Skin epidermis (tissue), 12 donors: Measurements from ENCODE around the gene CEP70.
"Not testable (repeated sequence)": the region's sequence is repeated elsewhere in the genome, so short reads cannot be mapped to it uniquely, and the experiment has no call there.

Source experiments
- H3K27ac ChIP-seq, 21 experiments: fragments of 200-600 bp; sonication (generic) in 11 of 21; one replicate each; pipeline ENCODE4 v1.5.0; 2020; ENCODE audit warnings: mild to moderate bottlenecking in 3 of 21, inconsistent platforms in 2 of 21, moderate library complexity in 2 of 21
- H3K4me3 ChIP-seq, 7 experiments: fragments of 200-600 bp; sonication (generic) in 2 of 7; one replicate each; pipeline ENCODE4 v1.5.0; 2020; ENCODE audit warnings: inconsistent platforms in 2 of 7, mild to moderate bottlenecking in 2 of 7, moderate library complexity in 1 of 7

CEP70 gene

GRCh38 chr3:138594935-138595610, 1.0 kb upstream of the CEP70 start:
- Histone ChIP-seq H3K27ac (peak overlapping the region in 2 of 21 experiments; percentile 16 to 80), H3K4me3 (peak overlapping the region in 4 of 7 experiments; percentile 43 to 71 (median 56))

DNA sequence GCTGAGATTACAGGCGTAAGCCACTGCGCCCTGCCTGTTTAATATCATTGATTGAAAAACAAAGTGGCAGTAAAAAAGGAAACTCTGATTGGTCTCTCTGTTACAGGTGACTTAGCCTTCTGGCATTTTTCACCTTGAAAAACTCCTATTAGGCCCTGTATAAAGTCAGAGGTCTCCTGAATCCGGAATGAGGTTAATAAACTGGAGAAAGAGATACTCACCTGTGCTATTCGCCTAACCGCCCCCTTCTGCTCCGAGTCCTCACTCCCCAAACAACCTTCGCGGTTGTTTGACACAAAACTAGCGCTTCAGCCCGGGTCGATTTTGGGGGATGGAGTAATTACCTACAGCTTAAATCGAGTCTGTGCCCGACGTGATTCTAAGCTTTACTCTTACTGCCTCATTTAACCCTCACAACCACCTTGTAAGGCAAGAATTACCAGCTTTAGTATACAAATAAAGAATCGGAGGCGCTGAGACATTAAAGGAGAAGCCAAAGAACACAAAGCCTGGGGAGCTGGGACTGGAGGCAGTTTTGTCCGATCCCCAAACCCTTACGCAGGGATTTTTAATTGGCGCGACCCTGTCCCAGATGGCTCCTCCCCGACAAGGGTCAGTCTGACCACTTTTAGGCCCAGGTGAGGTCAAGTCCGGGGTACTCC, 441 bp downstream of the CEP70 start:
- peak overlapping the region; percentile 43 to 71 (median 52) for H3K4me3 ChIP-seq
- H3K27ac ChIP-seq, result peak overlapping the region in 20 of 21 experiments; percentile 10 to 91 (median 78)

- Histone ChIP-seq H3K27ac (no peak overlapping the region), H3K4me3 (no peak overlapping the region)
Measured at GRCh38 chr3:138591392-138591791, 2.7 kb downstream of the CEP70 start.

DNA sequence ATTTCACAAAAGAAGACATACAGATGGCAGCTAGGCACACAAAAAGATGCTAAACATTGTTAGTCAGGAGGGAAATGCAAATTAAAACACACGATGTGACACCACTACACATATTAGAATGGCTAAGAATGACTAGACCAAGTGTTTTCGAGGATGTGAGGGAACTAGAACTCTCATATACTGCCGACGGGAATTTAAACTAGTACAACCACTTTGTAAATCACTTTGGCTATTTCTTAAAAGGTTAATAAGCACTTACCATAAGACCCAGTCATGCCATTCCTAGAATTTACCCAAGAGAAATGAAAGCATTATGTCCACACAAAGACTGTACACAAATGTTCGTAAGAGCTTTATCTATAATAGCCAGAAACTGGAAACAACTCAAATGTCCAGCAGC, 5.6 kb downstream of the CEP70 start:
- no peak overlapping the region for H3K27ac ChIP-seq
- H3K4me3 ChIP-seq, result no peak overlapping the region

DNA sequence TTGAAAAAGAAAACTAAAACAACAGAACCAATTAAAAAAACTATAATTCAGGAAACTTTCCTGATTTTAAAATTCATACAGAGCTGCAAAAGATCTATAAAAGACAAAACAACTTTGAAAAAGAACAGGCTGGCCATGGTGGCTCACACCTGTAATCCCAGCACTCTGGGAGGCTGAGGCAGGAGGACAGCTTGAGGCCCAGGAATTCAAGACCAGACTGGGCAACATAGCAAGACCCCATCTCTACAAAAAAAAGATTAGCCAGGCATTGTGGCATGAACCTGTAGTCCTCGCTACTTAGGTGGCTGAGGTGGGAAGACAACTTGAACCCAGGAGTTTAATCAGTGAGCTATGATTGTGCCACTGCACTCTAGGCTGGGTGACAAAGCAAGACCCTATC, 6.7 kb downstream of the CEP70 start:
- no peak overlapping the region for H3K4me3 ChIP-seq
- no peak overlapping the region for H3K27ac ChIP-seq

- Histone ChIP-seq H3K27ac (no peak overlapping the region), H3K4me3 (no peak overlapping the region)
Measured at GRCh38 chr3:138578961-138579574, 15.0 kb downstream of the CEP70 start.

DNA sequence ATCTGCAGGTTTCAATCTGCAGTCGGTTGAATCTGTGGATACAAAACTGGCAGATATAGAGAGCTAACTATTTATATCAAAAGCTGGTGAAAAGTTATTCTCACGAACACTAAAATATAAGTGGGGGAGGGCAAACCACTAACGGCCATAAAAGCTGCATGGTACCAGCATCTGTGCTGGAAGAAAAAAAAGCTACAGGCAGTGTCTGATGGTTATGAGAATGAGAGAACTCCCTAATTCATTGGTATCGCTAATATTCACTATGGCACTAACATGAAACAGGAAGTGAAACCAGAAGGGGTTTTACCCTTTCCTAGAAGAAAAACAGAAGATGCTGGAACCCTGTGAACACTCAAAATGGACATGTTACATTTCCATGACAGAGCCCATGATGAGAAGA, 15.9 kb downstream of the CEP70 start:
- H3K4me3 ChIP-seq, result no peak overlapping the region
- H3K27ac ChIP-seq, result no peak overlapping the region

GRCh38 chr3:138573138-138573537, 20.9 kb downstream of the CEP70 start:
- no peak overlapping the region for H3K27ac ChIP-seq
- no peak overlapping the region for H3K4me3 ChIP-seq

DNA sequence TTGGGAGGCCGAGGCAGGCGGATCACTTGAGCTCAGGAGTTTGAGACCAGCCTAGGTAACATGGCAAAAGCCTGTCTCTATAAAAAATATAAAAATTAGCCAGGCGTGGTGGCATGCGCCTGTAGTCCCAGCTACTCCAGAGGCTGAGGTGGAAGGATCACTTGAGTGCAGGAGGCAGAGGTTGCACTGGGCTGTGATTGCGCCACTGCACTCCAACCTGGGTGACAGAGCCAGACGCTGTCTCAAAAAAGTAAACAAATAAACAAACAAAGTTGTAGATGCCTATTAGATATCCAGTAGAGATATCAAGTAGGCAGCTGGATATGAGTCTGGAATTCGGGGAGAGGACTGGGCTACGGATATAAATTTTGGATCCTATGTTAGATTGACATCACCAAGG, 24.4 kb downstream of the CEP70 start:
- H3K4me3 ChIP-seq, H3K27ac ChIP-seq: not testable (repeated sequence)

DNA sequence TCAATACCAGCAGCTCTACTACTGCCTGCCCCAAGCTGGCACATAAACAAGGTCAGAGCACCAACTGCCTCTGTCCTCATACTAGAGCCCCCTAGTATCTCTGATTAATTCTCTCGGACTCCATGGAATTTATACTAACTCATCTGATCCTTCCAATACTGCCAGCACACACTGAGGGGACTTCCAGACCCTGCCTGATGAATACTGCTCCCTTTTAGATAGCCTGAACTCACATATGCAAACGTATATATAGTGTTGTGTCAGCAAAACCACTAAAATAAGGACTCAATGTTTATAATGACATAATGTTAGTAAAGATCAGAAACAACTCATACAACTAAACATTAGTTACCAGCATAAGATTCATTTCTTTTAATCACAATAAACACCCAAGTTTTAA, 25.0 kb downstream of the CEP70 start:
- Histone ChIP-seq H3K27ac (no peak overlapping the region), H3K4me3 (no peak overlapping the region)

DNA sequence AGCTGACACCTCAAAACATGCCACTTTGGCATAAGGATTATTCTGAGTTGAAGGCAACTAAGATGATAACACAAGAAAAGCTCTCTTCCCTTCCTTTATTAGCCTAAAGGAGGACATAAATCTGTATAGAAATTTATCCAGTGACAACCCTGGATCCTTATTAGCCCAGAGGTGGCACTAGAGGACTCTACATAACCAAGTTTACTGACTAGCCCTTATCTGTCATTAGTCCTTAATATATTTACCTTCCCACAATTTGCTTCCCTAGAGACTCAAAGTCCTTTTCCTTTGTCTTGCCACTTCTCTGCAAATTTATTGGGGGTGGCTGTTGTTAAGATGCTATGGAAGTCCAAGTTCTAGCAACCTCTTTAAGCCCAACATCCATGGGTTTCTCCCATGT, 26.7 kb downstream of the CEP70 start:
- no peak overlapping the region for H3K4me3 ChIP-seq
- no peak overlapping the region for H3K27ac ChIP-seq

DNA sequence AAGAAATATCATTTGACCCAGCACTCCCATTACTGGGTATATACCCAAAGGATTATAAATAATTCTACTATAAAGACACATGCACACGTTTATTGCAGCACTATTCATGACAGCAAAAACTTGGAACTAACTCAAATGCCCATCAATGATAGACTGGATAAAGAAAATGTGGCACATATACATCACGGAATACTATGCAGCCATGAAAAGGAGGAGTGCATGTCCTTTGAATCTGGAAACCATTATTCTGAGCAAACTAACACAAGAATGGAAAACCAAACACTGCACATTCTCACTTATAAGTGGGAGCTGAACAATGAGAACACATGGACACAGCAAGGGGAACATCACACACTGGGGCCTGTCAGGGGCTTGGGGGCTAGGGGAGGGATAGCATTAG, 27.8 kb downstream of the CEP70 start:
- H3K27ac ChIP-seq, H3K4me3 ChIP-seq: not testable (repeated sequence)

- H3K4me3 ChIP-seq, H3K27ac ChIP-seq: not testable (repeated sequence)
Measured at GRCh38 chr3:138562902-138563301, 31.2 kb downstream of the CEP70 start.

- no peak overlapping the region for H3K27ac ChIP-seq
- H3K4me3 ChIP-seq, result no peak overlapping the region
Measured at GRCh38 chr3:138560501-138560900, 33.6 kb downstream of the CEP70 start.

- no peak overlapping the region for H3K27ac ChIP-seq
Measured at GRCh38 chr3:138559134-138559533, 34.9 kb downstream of the CEP70 start.

DNA sequence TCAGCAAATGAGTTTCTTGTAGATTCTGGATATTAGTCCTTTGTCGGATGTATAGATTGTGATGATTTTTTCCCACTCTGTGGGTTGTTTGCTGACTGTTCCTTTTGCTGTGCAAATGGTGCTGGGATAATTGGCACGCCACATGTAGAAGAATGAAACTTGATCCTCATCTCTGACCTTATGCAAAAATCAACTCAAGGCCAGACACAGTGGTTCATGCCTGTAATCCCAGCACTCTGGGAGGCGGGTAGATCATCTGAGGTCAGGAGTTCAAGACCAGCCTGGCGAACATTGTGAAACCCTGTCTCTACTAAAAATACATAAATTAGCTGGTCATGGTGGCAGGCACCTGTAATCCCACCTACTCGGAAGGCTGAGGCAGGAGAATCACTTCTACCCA, 39.3 kb downstream of the CEP70 start:
- H3K4me3 ChIP-seq, H3K27ac ChIP-seq: not testable (repeated sequence)

More at GRCh38 chr3:138559134-138559533, 34.9 kb downstream of the CEP70 start:
- H3K4me3 ChIP-seq, result no peak overlapping the region

GRCh38 chr3:138550958-138551357, 43.1 kb downstream of the CEP70 start:
- not testable (repeated sequence) for H3K4me3 ChIP-seq, H3K27ac ChIP-seq

DNA sequence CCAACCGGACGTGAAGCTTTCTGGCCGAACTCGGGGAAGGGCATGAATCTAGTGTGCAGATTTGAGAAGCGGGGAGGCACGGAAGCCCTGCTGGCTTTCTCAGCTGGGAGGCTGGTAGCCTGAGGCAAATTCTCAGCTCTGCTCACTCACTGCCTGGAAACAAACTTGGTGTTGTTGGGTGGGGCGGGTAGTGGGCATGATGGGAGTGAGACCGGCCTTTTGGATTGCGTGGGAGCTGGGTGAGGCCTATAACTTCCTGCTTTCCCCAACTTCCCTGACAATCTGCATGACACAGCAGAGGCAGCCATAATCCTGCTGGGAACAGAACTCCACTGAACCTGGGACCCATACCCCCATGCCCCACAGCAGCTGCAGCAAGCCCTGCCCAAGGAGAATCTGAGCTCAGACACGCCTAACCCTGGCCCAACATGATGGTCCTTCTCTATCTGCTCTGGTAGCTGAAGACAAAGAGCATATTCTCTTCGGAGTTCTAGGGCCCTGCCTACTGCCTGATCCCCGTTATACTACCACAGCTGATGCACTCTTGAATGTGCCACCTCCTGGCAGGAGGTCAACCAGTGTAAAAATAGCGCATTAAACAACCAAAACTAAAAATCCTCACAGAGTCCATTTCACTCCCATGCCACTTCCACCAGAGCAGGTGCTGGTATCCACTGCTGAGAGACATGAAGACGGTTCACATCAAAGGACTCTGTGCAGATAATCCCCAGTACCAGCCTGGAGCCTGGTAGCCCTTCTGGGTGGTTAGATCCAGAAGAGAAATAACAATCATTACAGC, 44.7 kb downstream of the CEP70 start:
- no peak overlapping the region for H3K4me3 ChIP-seq
- H3K27ac ChIP-seq, result no peak overlapping the region

- Histone ChIP-seq H3K4me3 (no peak overlapping the region), H3K27ac (no peak overlapping the region)
Measured at GRCh38 chr3:138547342-138547975, 46.6 kb downstream of the CEP70 start.

- no peak overlapping the region for H3K4me3 ChIP-seq
- H3K27ac ChIP-seq, result no peak overlapping the region
Measured at GRCh38 chr3:138544546-138544945, 49.5 kb downstream of the CEP70 start.
